ENCODE data around the gene HSPA12B. TPM values are rescaled to one million over a fixed set of nuclear protein-coding genes. Genes with fewer than 3 reads are reported as not detected.

Gene HSPA12B
- total RNA-seq, 1 experiment from 2014 or later = 2.7 TPM

GRCh38 chr20:3734111-3734843, 1.8 kb downstream of the HSPA12B start:
- Histone ChIP-seq H3K9me3 (ENCODE audit: control insufficient read depth, low read depth, low read length) (no peaks in the 10 kb centered on the region), H3K79me1 (ENCODE audit: insufficient read depth, low read depth, low read length, poor library complexity, severe bottlenecking) (no peaks in the 10 kb centered on the region), H3K9ac (ENCODE audit: extremely low read depth, insufficient read length, low read length) (no peak overlapping the region), H3K18ac (ENCODE audit: insufficient read length, low read depth, low read length) (no peak overlapping the region), H3T11ph (ENCODE audit: low read length) (no peak overlapping the region), H3K56ac (ENCODE audit: insufficient read length, low read depth, low read length) (no peak overlapping the region), H3K23ac (ENCODE audit: insufficient read length, low read depth, low read length) (no peak overlapping the region), H2BK20ac (ENCODE audit: low read depth, low read length, poor library complexity, severe bottlenecking) (no peak overlapping the region), H2BK5ac (ENCODE audit: insufficient read length, low read length) (no peak overlapping the region), H2BK12ac (ENCODE audit: insufficient read length, low read depth, low read length) (no peak overlapping the region), H3K23me2 (ENCODE audit: insufficient read length, low read depth, low read length, poor library complexity, severe bottlenecking) (no peaks in the 10 kb centered on the region), H2AK5ac (ENCODE audit: insufficient read length, low read length) (no peak overlapping the region), H4K8ac (replicated peaks; ENCODE audit: insufficient read length, low read depth, low read length) (no peak overlapping the region), H4K5ac (ENCODE audit: insufficient read length, low read depth, low read length) (no peak overlapping the region), H3K4me1 (ENCODE audit: insufficient read depth, low read length) (no peaks in the 10 kb centered on the region), H2AFZ (ENCODE audit: low read length) (no peak overlapping the region), H3K4me2 (ENCODE audit: insufficient read depth, insufficient read length, low read length) (no peak overlapping the region), H2BK120ac (ENCODE audit: low read depth, low read length, poor library complexity, severe bottlenecking) (no peak overlapping the region), H3K27me3 (ENCODE audit: insufficient read depth, low read length) (no peaks in the 10 kb centered on the region; the same call in 1 of the 2 replicates), H3K4ac (ENCODE audit: low read depth, low read length) (no peak overlapping the region), H3K14ac (ENCODE audit: insufficient read depth, low read length) (no peak overlapping the region), H2BK15ac (ENCODE audit: low read depth, low read length) (no peak overlapping the region), H3K27ac (ENCODE audit: insufficient read length, low read depth, low read length) (no peak overlapping the region), H3K79me2 (ENCODE audit: insufficient read depth, low read length) (no peaks in the 10 kb centered on the region), H4K91ac (ENCODE audit: insufficient read length, low read depth, low read length) (no peak overlapping the region), H4K20me1 (ENCODE audit: control insufficient read depth, insufficient read depth, insufficient read length) (no peaks in the 10 kb centered on the region)
- no CpG with 5 or more reads among the region's 12 CpGs for WGBS (ENCODE audit: extremely low coverage, insufficient read length, low lambda C conversion rate)
- Mint-ChIP-seq H3K4me3 (no peak overlapping the region), H3K27me3 (ENCODE audit: low read depth) (peaks cover 45% of the 10 kb centered on the region), H3K4me1 (peaks cover 8 to 28% of the 10 kb centered on the region in 2 experiments), H3K27ac (no peak overlapping the region), H3K9me3 (no peaks in the 10 kb centered on the region), H3K36me3 (ENCODE audit: insufficient read depth in 1 of 3, low read depth in 3 of 3) (no peaks in the 10 kb centered on the region)
- TF ChIP-seq CTCF (conservative IDR thresholded peaks at IDR 0.05) = no peak
- DNase-seq = peak; percentile 22

Measured in H9 (cell line).